Activated CD8-positive, alpha-beta memory T cell treated with anti-CD3 and anti-CD28 coated beads for 4 hours (primary cell): Measurements from ENCODE around the gene OR6C74.

Experiments
- DNase-seq, 2 donors: peaks; one replicate each; pipeline ENCODE4 v3.0.0-alpha.2; 2020; ENCODE audit warnings: low read depth in 2 of 2

OR6C74 gene

GRCh38 chr12:55244309-55244708 is at the start of gene OR6C74:
Gene OR6C74 (plus strand): TSS chr12:55244609. CDS start chr12:55247288, 2,679 bp downstream.
- DNase-seq = no peak

- DNase-seq = no peak
These were observed 23.7 kb upstream of the OR6C74 start, which contains the start of gene OR10A7 for GRCh38 chr12:55220725-55221124. Gene OR10A7 (plus strand): TSS chr12:55221025. CDS start chr12:55221025, 0 bp downstream.

GRCh38 chr12:55226523-55226922 is 17.9 kb upstream of the OR6C74 start:
- DNase-seq = no peak

GRCh38 chr12:55227643-55228042 is 16.8 kb upstream of the OR6C74 start:
- no peak for DNase-seq

- DNase-seq = no peak
These were observed 1.8 kb downstream of the OR6C74 start for GRCh38 chr12:55246159-55246558.

- DNase-seq = no peak
These were observed 6.5 kb downstream of the OR6C74 start for GRCh38 chr12:55250944-55251343.

GRCh38 chr12:55253281-55253680 is 8.9 kb downstream of the OR6C74 start:
- DNase-seq = no peak

- DNase-seq = no peak
These were observed 12.4 kb downstream of the OR6C74 start for GRCh38 chr12:55256831-55257230.

- no peak for DNase-seq
These were observed 13.9 kb downstream of the OR6C74 start for GRCh38 chr12:55258303-55258702.

GRCh38 chr12:55280991-55281390 is 36.6 kb downstream of the OR6C74 start:
- no peak for DNase-seq

GRCh38 chr12:55289999-55290398 is 45.6 kb downstream of the OR6C74 start:
- no peak for DNase-seq
